B cell (primary cell): ENCODE data around the gene ANXA7.

Source experiments
- EZH2 ChIP-seq: IDR thresholded peaks from 2 replicates; pipeline ENCODE4 v1.6.1; 2012; ENCODE audit warnings: borderline replicate concordance, low read depth, mild to moderate bottlenecking, moderate library complexity, low read length; ENCODE audit not compliant: insufficient read depth, poor library complexity, severe bottlenecking
- TF ChIP-seq, protein P1 (sequence below): fragments of 200-600 bp; IDR thresholded peaks from one replicate; pipeline ENCODE4 v1.8.0; 2022; ENCODE audit warnings: antibody characterized with exemption, mild to moderate bottlenecking

DNA sequence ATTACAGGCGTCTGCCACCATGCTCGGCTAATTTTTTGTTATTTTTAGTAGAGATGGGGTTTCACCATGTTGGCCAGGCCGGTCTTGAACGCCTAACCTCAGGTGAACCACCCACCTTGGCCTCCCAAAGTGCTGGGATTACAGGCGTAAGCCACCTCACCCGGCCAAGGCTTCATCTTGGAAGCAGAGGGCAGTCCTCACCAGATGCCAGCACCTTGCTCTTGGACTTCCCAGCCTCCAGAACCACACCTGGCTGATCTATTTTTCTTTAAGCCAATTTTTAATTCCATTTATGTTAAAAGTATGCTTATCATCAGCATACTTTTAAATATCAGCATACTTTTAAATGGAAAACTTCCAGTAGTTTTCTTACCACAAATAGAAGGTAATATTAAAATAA lies 12.2 kb downstream of the ANXA7 start:
- TF ChIP-seq, protein P1, sequence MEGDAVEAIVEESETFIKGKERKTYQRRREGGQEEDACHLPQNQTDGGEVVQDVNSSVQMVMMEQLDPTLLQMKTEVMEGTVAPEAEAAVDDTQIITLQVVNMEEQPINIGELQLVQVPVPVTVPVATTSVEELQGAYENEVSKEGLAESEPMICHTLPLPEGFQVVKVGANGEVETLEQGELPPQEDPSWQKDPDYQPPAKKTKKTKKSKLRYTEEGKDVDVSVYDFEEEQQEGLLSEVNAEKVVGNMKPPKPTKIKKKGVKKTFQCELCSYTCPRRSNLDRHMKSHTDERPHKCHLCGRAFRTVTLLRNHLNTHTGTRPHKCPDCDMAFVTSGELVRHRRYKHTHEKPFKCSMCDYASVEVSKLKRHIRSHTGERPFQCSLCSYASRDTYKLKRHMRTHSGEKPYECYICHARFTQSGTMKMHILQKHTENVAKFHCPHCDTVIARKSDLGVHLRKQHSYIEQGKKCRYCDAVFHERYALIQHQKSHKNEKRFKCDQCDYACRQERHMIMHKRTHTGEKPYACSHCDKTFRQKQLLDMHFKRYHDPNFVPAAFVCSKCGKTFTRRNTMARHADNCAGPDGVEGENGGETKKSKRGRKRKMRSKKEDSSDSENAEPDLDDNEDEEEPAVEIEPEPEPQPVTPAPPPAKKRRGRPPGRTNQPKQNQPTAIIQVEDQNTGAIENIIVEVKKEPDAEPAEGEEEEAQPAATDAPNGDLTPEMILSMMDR: no peak
- no peak for TF ChIP-seq EZH2
